Measurements from ENCODE around the gene GALT. TPM values are rescaled to one million over a fixed set of nuclear protein-coding genes. Genes with fewer than 3 reads are reported as not detected.

Gene GALT
- total and polyA plus RNA-seq, 9 donors: 33.1 to 63.3 (median 45.2) TPM

- intact Hi-C loops (cut with DNase I): loop anchor here in 1 of 4 donors (10.0 kb wide), 1 partner anchor 1498 kb away; the partner anchor contains the start of gene B4GALT1
- Histone ChIP-seq H3K27me3 (no peaks in the 10 kb centered on the region), H3K4me1 (ENCODE audit: insufficient read depth) (peaks cover 4% of the 10 kb centered on the region), H3K4me3 (no peak overlapping the region), H3K36me3 (no peaks in the 10 kb centered on the region), H3K27ac (no peak overlapping the region), H3K9me3 (no peaks in the 10 kb centered on the region)
- DNase-seq: no peak
- TF ChIP-seq POLR2A (IDR thresholded peaks at IDR 0.05): no peak
- TF ChIP-seq, protein P1, sequence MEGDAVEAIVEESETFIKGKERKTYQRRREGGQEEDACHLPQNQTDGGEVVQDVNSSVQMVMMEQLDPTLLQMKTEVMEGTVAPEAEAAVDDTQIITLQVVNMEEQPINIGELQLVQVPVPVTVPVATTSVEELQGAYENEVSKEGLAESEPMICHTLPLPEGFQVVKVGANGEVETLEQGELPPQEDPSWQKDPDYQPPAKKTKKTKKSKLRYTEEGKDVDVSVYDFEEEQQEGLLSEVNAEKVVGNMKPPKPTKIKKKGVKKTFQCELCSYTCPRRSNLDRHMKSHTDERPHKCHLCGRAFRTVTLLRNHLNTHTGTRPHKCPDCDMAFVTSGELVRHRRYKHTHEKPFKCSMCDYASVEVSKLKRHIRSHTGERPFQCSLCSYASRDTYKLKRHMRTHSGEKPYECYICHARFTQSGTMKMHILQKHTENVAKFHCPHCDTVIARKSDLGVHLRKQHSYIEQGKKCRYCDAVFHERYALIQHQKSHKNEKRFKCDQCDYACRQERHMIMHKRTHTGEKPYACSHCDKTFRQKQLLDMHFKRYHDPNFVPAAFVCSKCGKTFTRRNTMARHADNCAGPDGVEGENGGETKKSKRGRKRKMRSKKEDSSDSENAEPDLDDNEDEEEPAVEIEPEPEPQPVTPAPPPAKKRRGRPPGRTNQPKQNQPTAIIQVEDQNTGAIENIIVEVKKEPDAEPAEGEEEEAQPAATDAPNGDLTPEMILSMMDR (IDR thresholded peaks at IDR 0.05): no peak
- no peak for TF ChIP-seq EP300 (IDR thresholded peaks at IDR 0.05)
Measured at GRCh38 chr9:34663303-34663605, 16.8 kb downstream of the GALT start.

DNA sequence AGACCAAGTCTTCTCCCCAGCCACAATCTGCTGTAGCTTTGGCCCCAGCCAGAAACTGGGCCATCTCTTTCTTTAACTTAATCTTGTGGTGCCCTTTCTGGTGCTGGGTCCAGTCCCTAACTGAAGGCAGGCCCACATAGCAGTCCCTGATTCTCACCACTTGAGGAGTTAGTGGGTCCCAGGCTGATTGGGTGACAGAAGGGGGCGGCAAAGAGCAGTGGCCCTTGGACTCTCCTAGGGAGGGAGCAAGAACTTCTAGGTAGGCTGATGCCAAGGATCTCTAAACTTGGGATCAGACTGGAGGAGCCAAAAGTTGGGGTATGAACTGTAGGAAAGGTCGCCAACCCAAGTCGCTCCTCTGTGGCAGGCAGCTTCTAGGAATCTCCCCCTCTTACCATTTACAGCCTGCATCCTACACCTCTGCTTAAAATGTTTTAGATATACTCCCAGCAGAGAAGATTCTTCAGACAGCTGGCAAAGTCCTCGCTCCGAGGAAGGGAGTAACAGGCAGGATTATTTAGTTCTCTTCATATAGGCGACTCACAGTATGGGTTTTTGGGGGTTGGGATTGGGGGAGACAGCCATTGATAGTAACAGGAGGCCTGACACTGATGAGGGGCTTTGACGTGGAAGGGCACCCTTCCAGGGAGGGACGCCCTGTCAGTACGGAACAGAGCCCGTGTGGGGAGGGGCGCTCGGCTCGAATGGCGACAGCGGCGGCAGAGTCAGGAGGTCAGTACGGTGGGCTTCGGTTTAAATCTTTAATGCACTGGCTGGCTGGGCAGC lies 18.0 kb downstream of the GALT start:
- no peaks in the 10 kb centered on the region for H3K27me3 ChIP-seq
- DNase-seq: peak; percentile 70 to 83 (median 76)
- H3K4me3 ChIP-seq: peak overlapping the region; percentile 81
- H3K36me3 ChIP-seq: no peaks in the 10 kb centered on the region
- 14 to 23% (median 18%) methylated on average over 18 of the region's 18 CpGs for WGBS, 3 donors
- peaks cover 4% of the 10 kb centered on the region for H3K4me1 ChIP-seq (ENCODE audit: insufficient read depth)
- no peaks in the 10 kb centered on the region for H3K9me3 ChIP-seq
- TF ChIP-seq EP300 (IDR thresholded peaks at IDR 0.05): no peak
- TF ChIP-seq, protein P1 (IDR thresholded peaks at IDR 0.05): peak; percentile 36 to 62 (median 58)
- H3K27ac ChIP-seq: peak overlapping the region; percentile 59 to 94
- intact Hi-C loops (cut with DNase I): loop anchor here in 1 of 4 donors (10.0 kb wide), 1 partner anchor 1500 kb away; the partner anchor contains the start of gene B4GALT1

DNA sequence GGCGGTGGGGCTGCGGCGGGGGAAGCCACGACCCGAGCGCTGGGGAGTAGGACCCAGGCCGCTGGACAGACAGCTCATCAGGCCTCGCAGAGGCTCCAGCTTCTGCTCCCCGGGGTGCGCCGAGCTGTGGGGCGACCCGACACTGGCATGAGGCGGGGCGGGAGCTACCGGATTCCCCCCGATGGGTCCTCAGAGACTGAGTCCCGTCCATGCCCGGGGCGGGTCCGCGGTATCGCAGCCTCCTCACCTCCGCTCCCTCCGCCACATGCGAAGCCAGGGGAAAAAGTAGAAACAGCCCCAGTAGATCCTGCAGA lies 18.5 kb downstream of the GALT start:
- WGBS, 3 donors: 0 to 2% (median 1%) methylated on average over 7 to 26 of the region's 26 CpGs
- H3K9me3 ChIP-seq: no peaks in the 10 kb centered on the region
- no peak for DNase-seq
- H3K4me3 ChIP-seq: peak overlapping the region; percentile 81
- TF ChIP-seq EP300 (IDR thresholded peaks at IDR 0.05) (no peak), POLR2A (IDR thresholded peaks at IDR 0.05) (no peak)
- TF ChIP-seq, protein P1 (IDR thresholded peaks at IDR 0.05): no peak
- no peaks in the 10 kb centered on the region for H3K27me3 ChIP-seq
- H3K4me1 ChIP-seq (ENCODE audit: insufficient read depth): peaks cover 4% of the 10 kb centered on the region
- H3K27ac ChIP-seq: peak overlapping the region; percentile 59 to 94
- intact Hi-C loops (cut with DNase I): loop anchor here in 1 of 4 donors (10.0 kb wide), 1 partner anchor 1500 kb away; the partner anchor contains the start of gene B4GALT1
- no peaks in the 10 kb centered on the region for H3K36me3 ChIP-seq

DNA sequence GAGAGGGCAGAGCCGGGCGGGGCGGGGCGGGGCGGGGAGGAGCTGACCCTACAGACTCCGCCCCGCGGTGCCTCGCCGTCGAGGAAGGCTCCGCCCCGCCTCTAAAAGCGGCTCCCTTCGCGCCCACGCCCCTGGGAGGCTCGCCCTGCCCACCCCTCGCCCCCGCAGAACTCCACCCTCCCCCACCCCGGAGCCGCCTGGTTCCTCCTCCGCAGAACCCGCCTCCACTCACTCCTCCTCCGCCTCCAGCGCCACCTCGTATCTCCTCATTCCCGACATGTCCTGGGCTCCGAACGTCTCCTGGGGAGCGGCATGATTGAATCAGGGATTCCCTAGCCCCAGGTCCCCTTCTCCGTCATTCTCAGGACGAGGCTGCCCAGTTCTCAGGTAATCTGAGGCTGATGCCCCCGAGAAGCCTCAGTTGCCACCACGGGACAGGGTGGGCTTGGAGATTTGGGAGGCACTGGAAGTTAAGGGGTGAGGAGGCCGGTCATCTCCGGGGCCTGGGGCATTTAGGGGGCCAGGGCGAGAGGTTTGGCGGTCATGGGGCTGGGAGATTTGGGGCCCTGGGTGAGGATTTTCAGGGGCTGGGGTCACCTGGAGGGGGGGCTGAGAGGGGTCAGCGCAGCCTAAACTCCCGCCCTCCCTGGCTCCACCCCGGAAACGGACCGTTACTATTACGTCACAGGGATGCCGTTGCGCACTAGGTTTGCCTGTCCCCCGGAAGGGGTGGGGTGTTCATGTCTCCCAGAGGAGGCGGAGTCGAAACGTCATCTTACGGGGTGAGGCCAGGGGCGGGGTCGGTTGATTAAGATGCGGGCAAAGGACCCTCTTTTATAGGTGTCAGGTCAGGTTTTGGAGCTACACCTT lies 19.1 kb downstream of the GALT start:
- Histone ChIP-seq H3K27me3 (no peaks in the 10 kb centered on the region), H3K4me3 (peak overlapping the region; percentile 81), H3K27ac (peak overlapping the region; percentile 94 to 98), H3K36me3 (no peaks in the 10 kb centered on the region), H3K4me1 (ENCODE audit: insufficient read depth) (peaks cover 4% of the 10 kb centered on the region), H3K9me3 (no peaks in the 10 kb centered on the region)
- DNase-seq: peak; percentile 96 to 98 (median 98)
- 1% methylated on average over 40 to 55 of the region's 55 CpGs for WGBS, 3 donors
- peak; percentile 40 for TF ChIP-seq EP300 (IDR thresholded peaks at IDR 0.05)
- TF ChIP-seq POLR2A (IDR thresholded peaks at IDR 0.05): peak; percentile 95
- TF ChIP-seq, protein P1 (IDR thresholded peaks at IDR 0.05): peak in 1 of 3 donors; percentile 45
- intact Hi-C loops (cut with DNase I): loop anchor here in 1 of 4 donors (10.0 kb wide), 1 partner anchor 1501 kb away; the partner anchor contains the start of gene B4GALT1
